ENCODE data around the gene ZC3H7A. TPM values are rescaled to one million over a fixed set of nuclear protein-coding genes. Genes with fewer than 3 reads are reported as not detected.

Gene ZC3H7A
- total and polyA plus RNA-seq, 10 of the 15 experiments (the other 5 are each of a cell fraction or from before 2014, with no cell fraction given) = 46.3 to 188 (median 68.6) TPM

DNA sequence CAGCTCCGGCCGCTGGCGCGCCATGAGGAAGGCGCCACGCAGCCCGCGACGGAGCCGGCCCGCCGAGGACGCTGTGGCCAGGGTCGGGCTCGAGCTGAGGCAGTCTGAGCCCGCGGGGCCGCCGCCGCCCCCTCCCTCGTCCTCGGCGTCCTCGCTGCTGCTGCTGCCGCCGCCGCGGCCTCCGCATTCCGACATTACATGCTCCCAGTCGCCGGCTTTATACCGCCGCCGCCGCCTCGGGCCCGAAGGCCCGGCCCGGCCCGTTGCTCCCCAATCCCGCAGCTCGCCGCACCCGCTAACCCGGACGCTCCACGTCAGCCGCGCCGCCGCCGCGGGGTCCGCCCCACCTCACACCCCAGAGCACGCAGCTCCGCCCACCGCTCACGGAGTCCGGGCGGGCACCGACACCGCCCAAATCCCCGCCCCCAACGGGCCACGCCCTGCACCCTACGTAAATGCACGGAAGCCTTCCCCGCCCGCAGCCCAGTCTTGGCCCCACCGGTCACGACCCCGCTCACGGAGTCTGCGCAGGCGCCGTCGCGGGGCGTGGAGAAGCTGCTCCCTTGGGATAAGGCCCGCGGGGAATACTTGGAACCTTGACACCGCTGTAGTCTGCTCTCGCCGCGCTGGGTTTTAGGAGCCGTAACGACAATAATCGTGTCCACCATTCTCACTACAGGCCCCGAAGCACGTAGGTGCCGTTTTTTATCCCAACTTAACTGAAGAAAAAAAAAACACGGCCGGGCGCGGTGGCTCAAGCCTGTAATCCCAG is 54.3 kb downstream of the ZC3H7A start, which contains the start of gene TXNDC11 (continued):
- TF ChIP-seq, protein P1, sequence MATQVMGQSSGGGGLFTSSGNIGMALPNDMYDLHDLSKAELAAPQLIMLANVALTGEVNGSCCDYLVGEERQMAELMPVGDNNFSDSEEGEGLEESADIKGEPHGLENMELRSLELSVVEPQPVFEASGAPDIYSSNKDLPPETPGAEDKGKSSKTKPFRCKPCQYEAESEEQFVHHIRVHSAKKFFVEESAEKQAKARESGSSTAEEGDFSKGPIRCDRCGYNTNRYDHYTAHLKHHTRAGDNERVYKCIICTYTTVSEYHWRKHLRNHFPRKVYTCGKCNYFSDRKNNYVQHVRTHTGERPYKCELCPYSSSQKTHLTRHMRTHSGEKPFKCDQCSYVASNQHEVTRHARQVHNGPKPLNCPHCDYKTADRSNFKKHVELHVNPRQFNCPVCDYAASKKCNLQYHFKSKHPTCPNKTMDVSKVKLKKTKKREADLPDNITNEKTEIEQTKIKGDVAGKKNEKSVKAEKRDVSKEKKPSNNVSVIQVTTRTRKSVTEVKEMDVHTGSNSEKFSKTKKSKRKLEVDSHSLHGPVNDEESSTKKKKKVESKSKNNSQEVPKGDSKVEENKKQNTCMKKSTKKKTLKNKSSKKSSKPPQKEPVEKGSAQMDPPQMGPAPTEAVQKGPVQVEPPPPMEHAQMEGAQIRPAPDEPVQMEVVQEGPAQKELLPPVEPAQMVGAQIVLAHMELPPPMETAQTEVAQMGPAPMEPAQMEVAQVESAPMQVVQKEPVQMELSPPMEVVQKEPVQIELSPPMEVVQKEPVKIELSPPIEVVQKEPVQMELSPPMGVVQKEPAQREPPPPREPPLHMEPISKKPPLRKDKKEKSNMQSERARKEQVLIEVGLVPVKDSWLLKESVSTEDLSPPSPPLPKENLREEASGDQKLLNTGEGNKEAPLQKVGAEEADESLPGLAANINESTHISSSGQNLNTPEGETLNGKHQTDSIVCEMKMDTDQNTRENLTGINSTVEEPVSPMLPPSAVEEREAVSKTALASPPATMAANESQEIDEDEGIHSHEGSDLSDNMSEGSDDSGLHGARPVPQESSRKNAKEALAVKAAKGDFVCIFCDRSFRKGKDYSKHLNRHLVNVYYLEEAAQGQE (IDR thresholded peaks at IDR 0.05; ENCODE audit: low read depth, low read length) = no peak
- peak; percentile 69 for TF ChIP-seq NR2C1 (IDR thresholded peaks at IDR 0.05)
- no peak for TF ChIP-seq STAT3 (IDR thresholded peaks at IDR 0.05; ENCODE audit: low read depth, low read length)
- TF ChIP-seq, protein P2, sequence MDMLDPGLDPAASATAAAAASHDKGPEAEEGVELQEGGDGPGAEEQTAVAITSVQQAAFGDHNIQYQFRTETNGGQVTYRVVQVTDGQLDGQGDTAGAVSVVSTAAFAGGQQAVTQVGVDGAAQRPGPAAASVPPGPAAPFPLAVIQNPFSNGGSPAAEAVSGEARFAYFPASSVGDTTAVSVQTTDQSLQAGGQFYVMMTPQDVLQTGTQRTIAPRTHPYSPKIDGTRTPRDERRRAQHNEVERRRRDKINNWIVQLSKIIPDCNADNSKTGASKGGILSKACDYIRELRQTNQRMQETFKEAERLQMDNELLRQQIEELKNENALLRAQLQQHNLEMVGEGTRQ (IDR thresholded peaks at IDR 0.05; ENCODE audit: borderline replicate concordance, low read depth, low read length) = no peak
- TF ChIP-seq CBX5 (IDR thresholded peaks at IDR 0.05; ENCODE audit: low read depth) = no peak
- no peak for TF ChIP-seq JUNB (IDR thresholded peaks at IDR 0.05)
- peak; percentile 71 for TF ChIP-seq BCL3 (IDR thresholded peaks at IDR 0.05; ENCODE audit: borderline replicate concordance, insufficient read depth, low read depth, low read length, poor library complexity, severe bottlenecking)
- TF ChIP-seq FOXM1 (IDR thresholded peaks at IDR 0.05; ENCODE audit: low read depth, low read length) = no peak
- TF ChIP-seq, protein P3, sequence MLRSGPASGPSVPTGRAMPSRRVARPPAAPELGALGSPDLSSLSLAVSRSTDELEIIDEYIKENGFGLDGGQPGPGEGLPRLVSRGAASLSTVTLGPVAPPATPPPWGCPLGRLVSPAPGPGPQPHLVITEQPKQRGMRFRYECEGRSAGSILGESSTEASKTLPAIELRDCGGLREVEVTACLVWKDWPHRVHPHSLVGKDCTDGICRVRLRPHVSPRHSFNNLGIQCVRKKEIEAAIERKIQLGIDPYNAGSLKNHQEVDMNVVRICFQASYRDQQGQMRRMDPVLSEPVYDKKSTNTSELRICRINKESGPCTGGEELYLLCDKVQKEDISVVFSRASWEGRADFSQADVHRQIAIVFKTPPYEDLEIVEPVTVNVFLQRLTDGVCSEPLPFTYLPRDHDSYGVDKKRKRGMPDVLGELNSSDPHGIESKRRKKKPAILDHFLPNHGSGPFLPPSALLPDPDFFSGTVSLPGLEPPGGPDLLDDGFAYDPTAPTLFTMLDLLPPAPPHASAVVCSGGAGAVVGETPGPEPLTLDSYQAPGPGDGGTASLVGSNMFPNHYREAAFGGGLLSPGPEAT (IDR thresholded peaks at IDR 0.05; ENCODE audit: low read depth) = peak; percentile 79
- TF ChIP-seq, protein P4, sequence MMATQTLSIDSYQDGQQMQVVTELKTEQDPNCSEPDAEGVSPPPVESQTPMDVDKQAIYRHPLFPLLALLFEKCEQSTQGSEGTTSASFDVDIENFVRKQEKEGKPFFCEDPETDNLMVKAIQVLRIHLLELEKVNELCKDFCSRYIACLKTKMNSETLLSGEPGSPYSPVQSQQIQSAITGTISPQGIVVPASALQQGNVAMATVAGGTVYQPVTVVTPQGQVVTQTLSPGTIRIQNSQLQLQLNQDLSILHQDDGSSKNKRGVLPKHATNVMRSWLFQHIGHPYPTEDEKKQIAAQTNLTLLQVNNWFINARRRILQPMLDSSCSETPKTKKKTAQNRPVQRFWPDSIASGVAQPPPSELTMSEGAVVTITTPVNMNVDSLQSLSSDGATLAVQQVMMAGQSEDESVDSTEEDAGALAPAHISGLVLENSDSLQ (IDR thresholded peaks at IDR 0.05) = no peak
- TF ChIP-seq CBX3 (IDR thresholded peaks at IDR 0.05; ENCODE audit: borderline replicate concordance, low read depth) = no peak
- TF ChIP-seq CHD4 (IDR thresholded peaks at IDR 0.05) = peak; percentile 90; the same call in 1 of the 2 replicates
- TF ChIP-seq ZBED1 (IDR thresholded peaks at IDR 0.05; ENCODE audit: borderline replicate concordance) = no peak
- no peak for TF ChIP-seq E2F8 (IDR thresholded peaks at IDR 0.05; ENCODE audit: low read depth, partially characterized antibody)
- peak; percentile 81 for TF ChIP-seq SP1 (IDR thresholded peaks at IDR 0.05; ENCODE audit: low read depth, low read length)
